H9 (cell line): ENCODE data around the gene UBN1. TPM values are rescaled to one million over a fixed set of nuclear protein-coding genes. Genes with fewer than 3 reads are reported as not detected.
A peak's percentile ranks its signal among the peaks of the same experiment; 100 is the strongest.

ENCODE experiments used
- DNase-seq: peaks from one replicate; pipeline ENCODE4 v3.0.0-alpha.2; 2017
- H2AFZ ChIP-seq: one replicate; pipeline ENCODE4 v1.6.1; 2013; ENCODE audit warnings: mild to moderate bottlenecking, low read length, control low read depth, moderate library complexity
- H2AK5ac ChIP-seq: 2 replicates; pipeline ENCODE4 v1.6.1; 2013; ENCODE audit warnings: low read length, control low read depth, mixed read lengths; ENCODE audit not compliant: insufficient read length
- H2BK120ac ChIP-seq: one replicate; pipeline ENCODE4 v1.6.1; 2013; ENCODE audit warnings: low read depth, mild to moderate bottlenecking, low read length, control low read depth, inconsistent platforms; ENCODE audit not compliant: poor library complexity, severe bottlenecking
- H2BK12ac ChIP-seq: 2 replicates; pipeline ENCODE4 v1.6.1; 2013; ENCODE audit warnings: low read length, control low read depth, mixed read lengths, low read depth; ENCODE audit not compliant: insufficient read length
- H2BK15ac ChIP-seq: 2 replicates; pipeline ENCODE4 v1.6.1; 2013; ENCODE audit warnings: low read depth, low read length, control low read depth
- H2BK20ac ChIP-seq: one replicate; pipeline ENCODE4 v1.6.1; 2013; ENCODE audit warnings: low read depth, mild to moderate bottlenecking, low read length, control low read depth, inconsistent platforms; ENCODE audit not compliant: poor library complexity, severe bottlenecking
- H2BK5ac ChIP-seq: 2 replicates; pipeline ENCODE4 v1.6.1; 2013; ENCODE audit warnings: low read length, control low read depth, mixed read lengths; ENCODE audit not compliant: insufficient read length
- H3K14ac ChIP-seq: 2 replicates; pipeline ENCODE4 v1.6.1; 2013; ENCODE audit warnings: low read length, control low read depth; ENCODE audit not compliant: insufficient read depth
- H3K18ac ChIP-seq: 2 replicates; pipeline ENCODE4 v1.6.1; 2013; ENCODE audit warnings: low read depth, mild to moderate bottlenecking, mixed read lengths, low read length, control low read depth; ENCODE audit not compliant: insufficient read length
- H3K23ac ChIP-seq: 2 replicates; pipeline ENCODE4 v1.6.1; 2013; ENCODE audit warnings: low read length, control low read depth, mixed read lengths, low read depth; ENCODE audit not compliant: insufficient read length
- H3K23me2 ChIP-seq: 2 replicates; pipeline ENCODE4 v1.6.1; 2013; ENCODE audit warnings: low read depth, mild to moderate bottlenecking, mixed read lengths, low read length, control low read depth; ENCODE audit not compliant: insufficient read length, poor library complexity, severe bottlenecking
- H3K27ac ChIP-seq: 2 replicates; pipeline ENCODE4 v1.5.1; 2013; ENCODE audit warnings: low read length, control low read depth, mixed read lengths, low read depth; ENCODE audit not compliant: insufficient read length
- H3K27me3 ChIP-seq: 2 replicates; pipeline ENCODE4 v1.6.1; 2013; ENCODE audit warnings: low read length, control low read depth, inconsistent platforms; ENCODE audit not compliant: insufficient read depth
- H3K4ac ChIP-seq: 2 replicates; pipeline ENCODE4 v1.6.1; 2013; ENCODE audit warnings: low read depth, mild to moderate bottlenecking, control low read depth, inconsistent platforms, low read length, moderate library complexity
- H3K4me1 ChIP-seq: 2 replicates; pipeline ENCODE4 v1.6.1; 2013; ENCODE audit warnings: low read length, control low read depth, inconsistent platforms; ENCODE audit not compliant: insufficient read depth
- H3K4me2 ChIP-seq: 2 replicates; pipeline ENCODE4 v1.6.1; 2013; ENCODE audit warnings: low read length, control low read depth, mixed read lengths; ENCODE audit not compliant: insufficient read length, insufficient read depth
- H3K56ac ChIP-seq: 2 replicates; pipeline ENCODE4 v1.6.1; 2013; ENCODE audit warnings: low read depth, mild to moderate bottlenecking, mixed read lengths, low read length, control low read depth; ENCODE audit not compliant: insufficient read length
- H3K79me1 ChIP-seq: 2 replicates; pipeline ENCODE4 v1.6.1; 2013; ENCODE audit warnings: low read depth, mild to moderate bottlenecking, moderate library complexity, low read length, control low read depth, inconsistent platforms; ENCODE audit not compliant: insufficient read depth, poor library complexity, severe bottlenecking
- H3K79me2 ChIP-seq: 2 replicates; pipeline ENCODE4 v1.6.1; 2013; ENCODE audit warnings: low read length, control low read depth, inconsistent platforms; ENCODE audit not compliant: insufficient read depth
- H3K9ac ChIP-seq: 2 replicates; pipeline ENCODE4 v1.6.1; 2013; ENCODE audit warnings: low read length, control low read depth, mixed read lengths; ENCODE audit not compliant: insufficient read length; ENCODE audit errors: extremely low read depth
- H3K9me3 ChIP-seq: one replicate; pipeline ENCODE4 v1.6.1; 2013; ENCODE audit warnings: low read depth, low read length, inconsistent platforms; ENCODE audit not compliant: control insufficient read depth
- H3T11ph ChIP-seq: one replicate; pipeline ENCODE4 v1.6.1; 2013; ENCODE audit warnings: mild to moderate bottlenecking, low read length, control low read depth, inconsistent platforms
- H4K20me1 ChIP-seq: one replicate; pipeline ENCODE4 v1.6.1; 2013; ENCODE audit not compliant: control insufficient read depth, insufficient read length, insufficient read depth
- H4K5ac ChIP-seq: 2 replicates; pipeline ENCODE4 v1.6.1; 2013; ENCODE audit warnings: low read depth, mild to moderate bottlenecking, mixed read lengths, low read length, control low read depth; ENCODE audit not compliant: insufficient read length
- H4K8ac ChIP-seq: replicated peaks from 2 replicates; pipeline ENCODE4 v1.6.1; 2013; ENCODE audit warnings: low read length, control low read depth, mixed read lengths, low read depth; ENCODE audit not compliant: insufficient read length
- H4K91ac ChIP-seq: 2 replicates; pipeline ENCODE4 v1.6.1; 2013; ENCODE audit warnings: low read depth, mild to moderate bottlenecking, moderate library complexity, mixed read lengths, low read length, control low read depth; ENCODE audit not compliant: insufficient read length
- H3K27ac Mint-ChIP-seq, 3 experiments: 2 replicates in 2 of 3; 3 replicates in 1 of 3; pipeline ENCODE4 v1.8.0; 2020 to 2021; ENCODE audit warnings: mixed read lengths in 3 of 3, mild to moderate bottlenecking in 1 of 3, moderate library complexity in 1 of 3
- H3K27me3 Mint-ChIP-seq: 2 replicates; pipeline ENCODE4 v1.8.0; 2021; ENCODE audit warnings: low read depth, mild to moderate bottlenecking, moderate library complexity, mixed read lengths
- H3K36me3 Mint-ChIP-seq, 3 experiments: 2 replicates in 2 of 3; 3 replicates in 1 of 3; pipeline ENCODE4 v1.8.0; 2020 to 2021; ENCODE audit warnings: low read depth in 3 of 3, mixed read lengths in 3 of 3; ENCODE audit not compliant: insufficient read depth in 1 of 3
- H3K4me1 Mint-ChIP-seq, 2 experiments: 2 replicates each; pipeline ENCODE4 v1.8.0; 2020; ENCODE audit warnings: mixed read lengths in 2 of 2
- H3K4me3 Mint-ChIP-seq, 2 experiments: 2 replicates in 1 of 2; 3 replicates in 1 of 2; pipeline ENCODE4 v1.8.0; 2020 to 2021; ENCODE audit warnings: mild to moderate bottlenecking in 2 of 2, mixed read lengths in 2 of 2, moderate library complexity in 1 of 2
- H3K9me3 Mint-ChIP-seq, 2 experiments: 2 replicates in 1 of 2; 3 replicates in 1 of 2; pipeline ENCODE4 v1.8.0; 2020; ENCODE audit warnings: mild to moderate bottlenecking in 2 of 2, mixed read lengths in 2 of 2, moderate library complexity in 1 of 2
- WGBS: extraction: QIAGEN DNeasy Blood & Tissue Kit; methylation state at CpG from one replicate; pipeline ENCODE4 v1.1.7; 2013; ENCODE audit warnings: missing lambda C conversion rate, low lambda C conversion rate, mixed read lengths; ENCODE audit not compliant: insufficient read length; ENCODE audit errors: extremely low coverage; 5-methylcytosine and 5-hydroxymethylcytosine counted together
- total RNA-seq: library from RNA; stranded (reverse); gene quantifications from 2 replicates; pipeline ENCODE4 v1.2.1, GENCODE V29; 2021
- TF ChIP-seq, protein P1 (sequence below): fragments of 200-600 bp; sonication (generic); conservative IDR thresholded peaks from 3 replicates; pipeline ENCODE4 v1.8.0; 2021; ENCODE audit warnings: antibody characterized with exemption, mild to moderate bottlenecking

UBN1 gene
- total RNA-seq, 1 experiment from 2014 or later: 55.2 TPM

- H3K14ac ChIP-seq: no peak overlapping the region
- H3K4me1 Mint-ChIP-seq: no peaks in the 10 kb centered on the region
- H4K91ac ChIP-seq: no peak overlapping the region
- H3K36me3 Mint-ChIP-seq: peaks cover 31 to 68% (median 65%) of the 10 kb centered on the region in 3 experiments
- no peak overlapping the region for H3K4ac ChIP-seq
- H3K56ac ChIP-seq: no peak overlapping the region
- H3K27ac ChIP-seq: no peak overlapping the region
- no peak overlapping the region for H3K18ac ChIP-seq
- no peak for DNase-seq
- no peak overlapping the region for H3K4me3 Mint-ChIP-seq
- TF ChIP-seq, protein P1, sequence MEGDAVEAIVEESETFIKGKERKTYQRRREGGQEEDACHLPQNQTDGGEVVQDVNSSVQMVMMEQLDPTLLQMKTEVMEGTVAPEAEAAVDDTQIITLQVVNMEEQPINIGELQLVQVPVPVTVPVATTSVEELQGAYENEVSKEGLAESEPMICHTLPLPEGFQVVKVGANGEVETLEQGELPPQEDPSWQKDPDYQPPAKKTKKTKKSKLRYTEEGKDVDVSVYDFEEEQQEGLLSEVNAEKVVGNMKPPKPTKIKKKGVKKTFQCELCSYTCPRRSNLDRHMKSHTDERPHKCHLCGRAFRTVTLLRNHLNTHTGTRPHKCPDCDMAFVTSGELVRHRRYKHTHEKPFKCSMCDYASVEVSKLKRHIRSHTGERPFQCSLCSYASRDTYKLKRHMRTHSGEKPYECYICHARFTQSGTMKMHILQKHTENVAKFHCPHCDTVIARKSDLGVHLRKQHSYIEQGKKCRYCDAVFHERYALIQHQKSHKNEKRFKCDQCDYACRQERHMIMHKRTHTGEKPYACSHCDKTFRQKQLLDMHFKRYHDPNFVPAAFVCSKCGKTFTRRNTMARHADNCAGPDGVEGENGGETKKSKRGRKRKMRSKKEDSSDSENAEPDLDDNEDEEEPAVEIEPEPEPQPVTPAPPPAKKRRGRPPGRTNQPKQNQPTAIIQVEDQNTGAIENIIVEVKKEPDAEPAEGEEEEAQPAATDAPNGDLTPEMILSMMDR: no peak
- H2BK15ac ChIP-seq: no peak overlapping the region
- no peak overlapping the region for H4K8ac ChIP-seq
- H2BK20ac ChIP-seq: no peak overlapping the region
- no CpG with 5 or more reads among the region's 21 CpGs for whole genome bisulfite sequencing
- H3K79me2 ChIP-seq: peaks cover 5% of the 10 kb centered on the region; the same call in 1 of the 2 replicates
- no peaks in the 10 kb centered on the region for H4K20me1 ChIP-seq
- H4K5ac ChIP-seq: no peak overlapping the region
- no peaks in the 10 kb centered on the region for H3K9me3 ChIP-seq
- H2AK5ac ChIP-seq: no peak overlapping the region
- no peak overlapping the region for H2AFZ ChIP-seq
- H3K79me1 ChIP-seq: no peaks in the 10 kb centered on the region
- H3K27ac Mint-ChIP-seq: peak overlapping the region in 1 of 3 experiments; percentile 75; a peak in 1 of 7 replicates
- H3K9me3 Mint-ChIP-seq: no peaks in the 10 kb centered on the region
- H3K23me2 ChIP-seq: no peaks in the 10 kb centered on the region
- H3T11ph ChIP-seq: no peak overlapping the region
- no peaks in the 10 kb centered on the region for H3K27me3 Mint-ChIP-seq
- no peaks in the 10 kb centered on the region for H3K4me1 ChIP-seq
- H3K27me3 ChIP-seq: no peaks in the 10 kb centered on the region; the same call in 1 of the 2 replicates
- H3K9ac ChIP-seq: no peak overlapping the region
- H2BK5ac ChIP-seq: no peak overlapping the region
- H3K4me2 ChIP-seq: no peak overlapping the region
- H2BK12ac ChIP-seq: no peak overlapping the region
- H2BK120ac ChIP-seq: no peak overlapping the region
- no peak overlapping the region for H3K23ac ChIP-seq
These were observed 22.9 kb downstream of the UBN1 start for GRCh38 chr16:4870138-4870671.
